Right lung (tissue), 5 donors: ENCODE data around the gene EFCAB14. TPM values are rescaled to one million over a fixed set of nuclear protein-coding genes. Genes with fewer than 3 reads are reported as not detected.
"Not testable (repeated sequence)": the region's sequence is repeated elsewhere in the genome, so short reads cannot be mapped to it uniquely, and the experiment has no call there.

Source experiments
- DNase-seq, 2 donors: peaks; one replicate each; pipeline ENCODE4 v3.0.0-alpha.2; 2013
- polyA plus RNA-seq, 5 donors: library from polyadenylated mRNA; unstranded; fragments of 120-200 nt; gene quantifications; one replicate each; pipeline versions ENCODE4 v1.2.1 to v1.2.3, GENCODE V29; 2013; ENCODE audit warnings: inconsistent platforms in 1 of 5, low replicate concordance in 1 of 5; ENCODE audit not compliant: insufficient read length in 5 of 5, insufficient read depth in 1 of 5

Gene EFCAB14
- polyA plus RNA-seq, 5 donors: 80.1 to 121 (median 116) TPM

DNA sequence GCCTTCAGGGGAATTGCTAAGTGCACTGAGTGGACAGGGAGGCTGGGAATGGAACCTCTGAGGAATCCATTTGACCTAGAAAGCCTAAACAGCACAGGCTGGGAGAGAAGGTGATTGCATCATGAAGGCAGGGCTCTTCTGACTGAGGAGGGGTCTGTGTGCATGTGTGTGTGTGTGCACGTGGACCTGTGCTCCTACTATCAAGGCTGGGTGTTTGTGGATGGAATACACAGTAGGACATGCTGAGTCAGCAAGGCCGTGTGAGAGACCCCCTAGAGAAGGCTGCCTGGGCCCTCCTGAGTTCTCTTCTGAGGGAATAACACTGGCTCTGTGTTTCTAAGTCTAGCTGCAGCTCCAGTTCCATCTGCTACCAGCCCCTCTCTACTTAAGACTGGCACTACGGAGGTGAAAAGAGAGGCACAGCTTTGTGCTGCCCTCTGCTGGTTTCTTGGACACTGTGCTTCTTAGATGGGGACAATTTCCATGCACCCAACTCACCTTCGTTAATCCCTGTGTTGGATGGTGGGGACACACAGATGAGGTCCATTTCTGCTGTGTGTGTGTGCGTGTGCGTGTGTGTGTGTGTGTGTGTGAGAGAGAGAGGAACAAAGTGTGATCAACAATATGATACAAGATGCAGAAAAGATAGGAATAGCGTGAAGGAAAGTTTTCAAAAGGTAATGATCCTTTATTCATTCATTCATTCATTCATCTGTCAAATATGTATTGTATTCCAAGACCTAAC lies 6.2 kb upstream of the EFCAB14 start:
- peak in 1 of 2 donors; percentile 68 for DNase-seq

DNA sequence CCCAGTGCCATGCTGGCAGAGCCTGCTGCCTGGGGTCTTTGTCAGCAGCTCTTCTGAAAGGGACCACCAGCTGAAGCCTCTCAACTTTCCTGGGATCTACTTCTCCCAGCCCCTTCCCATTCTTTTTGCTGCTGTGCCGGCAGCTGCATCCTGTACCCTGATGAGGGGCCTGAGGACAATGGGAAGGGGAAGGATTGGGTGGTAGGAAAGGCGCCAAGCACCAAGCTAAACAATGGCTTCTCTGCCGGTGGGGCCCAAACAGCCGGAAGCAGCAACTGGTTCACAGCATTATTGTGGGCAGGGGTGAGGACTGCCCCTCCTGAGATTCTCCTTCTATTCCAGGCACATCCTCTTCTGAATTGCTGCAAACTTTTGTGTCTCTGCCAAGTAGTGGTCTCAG lies 5.0 kb upstream of the EFCAB14 start:
- no peak for DNase-seq

DNA sequence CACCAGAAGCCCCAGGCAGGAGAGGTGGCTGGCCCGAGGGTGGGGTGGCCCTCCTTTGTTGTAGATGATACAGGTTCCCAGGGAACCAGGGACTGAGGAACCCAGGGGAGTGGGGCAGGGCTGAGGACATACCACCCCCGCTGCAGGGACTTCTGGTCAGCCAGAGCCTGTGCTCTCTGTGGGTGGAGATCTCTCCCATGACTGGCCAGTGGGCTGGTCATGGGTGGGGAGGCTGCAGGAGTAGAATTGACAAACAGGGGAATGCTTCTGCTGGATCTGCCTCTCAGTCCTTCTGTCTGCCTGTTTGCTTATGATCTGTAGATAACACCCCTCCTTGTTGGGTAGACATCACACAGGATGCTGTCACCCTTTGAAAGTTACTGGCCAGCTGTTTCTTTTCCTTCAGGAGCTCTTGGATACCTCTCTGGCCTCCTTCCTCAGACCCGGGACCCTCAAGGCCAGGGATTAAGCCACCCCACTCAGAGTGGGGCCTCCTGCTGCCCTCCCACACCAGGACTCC lies 2.8 kb upstream of the EFCAB14 start:
- DNase-seq: no peak

DNA sequence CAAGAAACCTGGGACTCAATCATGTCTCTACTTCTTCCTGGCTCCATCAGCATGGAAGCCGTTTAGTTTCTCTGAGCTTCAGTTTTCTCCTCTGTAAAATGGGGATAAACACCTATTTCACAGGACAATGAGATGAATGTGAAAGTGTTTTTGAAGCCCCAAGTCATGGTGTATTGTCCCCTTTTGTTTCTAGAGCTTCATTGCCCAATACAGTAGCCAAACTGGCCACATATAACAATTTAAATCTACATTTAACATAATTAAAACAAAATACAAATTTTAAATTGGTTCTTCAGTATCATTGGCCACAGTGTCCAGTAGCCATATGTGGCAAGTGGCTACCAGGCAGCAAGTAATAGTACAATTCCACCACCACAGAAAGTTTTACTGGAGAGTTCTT lies 2.3 kb upstream of the EFCAB14 start:
- DNase-seq: no peak

DNA sequence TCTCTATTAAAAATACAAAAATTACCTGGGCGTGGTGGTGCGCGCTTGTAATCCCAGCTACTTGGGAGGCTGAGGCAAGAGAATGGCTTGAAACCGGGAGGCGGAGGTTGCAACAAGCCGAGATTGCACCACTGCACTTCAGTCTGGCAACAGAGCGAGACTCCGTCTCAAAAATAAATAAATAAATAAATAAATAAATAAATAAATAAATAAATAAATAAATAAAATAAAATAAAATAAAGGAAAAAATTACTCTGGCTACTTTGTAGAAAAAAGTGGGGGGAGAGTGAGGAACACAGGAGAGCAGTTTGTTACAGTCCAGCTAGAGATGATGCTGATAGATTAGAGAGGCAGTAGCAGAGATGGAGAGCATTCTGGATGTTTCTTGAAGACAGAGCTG lies 1.4 kb upstream of the EFCAB14 start:
- not testable (repeated sequence) for DNase-seq

DNA sequence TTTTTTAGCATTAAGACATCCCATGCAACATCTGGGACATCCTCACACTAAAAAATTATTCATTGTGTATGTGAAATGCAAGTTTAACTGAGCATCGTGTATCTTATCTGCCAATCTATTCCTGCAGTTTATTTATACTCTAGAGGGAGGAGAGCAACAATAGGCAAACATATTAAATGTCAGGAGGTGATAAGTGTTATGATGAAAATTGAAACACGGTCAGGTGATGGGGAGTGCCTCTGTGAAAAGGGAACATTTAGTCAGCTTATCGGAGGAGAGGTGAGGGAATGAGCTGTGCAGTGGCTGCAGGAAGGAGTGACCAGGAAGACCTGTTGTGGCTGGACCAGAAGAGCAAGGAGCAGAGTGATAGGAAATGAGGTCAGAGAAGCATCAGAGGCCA lies 775 bp upstream of the EFCAB14 start:
- no peak for DNase-seq

DNA sequence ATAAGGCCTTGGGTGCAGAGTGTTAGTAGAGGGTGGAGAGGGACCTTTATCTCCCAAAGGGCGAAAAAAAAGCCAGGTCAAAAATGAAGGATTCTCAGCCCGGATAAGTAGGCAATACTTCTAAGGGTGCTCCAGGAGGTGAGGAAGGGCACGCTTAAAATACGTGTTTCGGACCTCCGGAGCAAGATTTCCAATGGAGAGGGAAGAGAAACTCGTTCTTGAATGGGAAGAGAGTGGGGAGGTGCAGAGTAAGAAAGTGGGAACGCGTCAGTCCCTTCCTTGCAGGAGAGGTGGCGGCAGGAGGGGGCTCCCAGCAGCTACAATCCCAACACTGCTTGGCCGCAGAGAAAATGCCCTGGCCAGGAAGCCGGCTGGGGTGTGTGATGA lies 581 bp downstream of the EFCAB14 start:
- DNase-seq: no peak

DNA sequence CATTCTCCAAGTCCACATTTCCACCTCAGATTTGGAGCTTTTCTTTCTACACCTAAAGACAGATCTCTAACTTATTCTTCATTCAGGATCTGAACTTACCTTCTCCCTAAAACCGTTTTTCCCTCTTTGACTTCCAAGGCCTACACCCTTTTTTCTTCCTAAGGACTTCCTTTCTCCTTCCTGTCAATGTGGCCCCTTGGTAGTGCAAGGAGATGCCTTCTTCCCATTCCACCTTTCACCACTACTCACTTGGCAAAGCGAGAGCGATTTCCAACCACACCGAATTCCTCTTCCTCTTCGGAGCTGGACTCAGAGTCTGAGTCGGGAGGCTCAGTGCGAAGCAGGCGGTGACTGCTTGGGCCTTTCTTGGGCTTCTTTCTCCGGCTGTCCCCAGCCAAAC lies 1.3 kb downstream of the EFCAB14 start:
- DNase-seq: no peak

DNA sequence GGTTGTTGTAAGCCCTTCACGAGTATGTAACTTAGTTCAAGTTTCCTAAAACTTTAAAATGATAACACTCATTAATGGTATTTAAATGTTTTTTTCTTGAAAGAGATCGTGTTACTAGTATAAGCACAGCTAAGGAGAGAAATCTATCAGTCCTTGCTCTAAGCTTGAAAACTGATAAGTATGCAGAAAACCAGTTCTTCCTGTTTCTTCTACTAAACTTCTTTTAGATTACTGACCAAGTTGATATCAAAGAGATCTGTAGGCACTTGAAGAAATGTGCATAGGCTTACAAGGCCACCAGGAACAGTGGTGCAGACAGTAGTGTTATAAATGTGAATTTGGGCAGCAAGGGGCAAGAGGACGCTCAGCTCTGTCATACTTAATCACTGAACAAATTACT lies 3.9 kb downstream of the EFCAB14 start:
- DNase-seq: no peak

DNA sequence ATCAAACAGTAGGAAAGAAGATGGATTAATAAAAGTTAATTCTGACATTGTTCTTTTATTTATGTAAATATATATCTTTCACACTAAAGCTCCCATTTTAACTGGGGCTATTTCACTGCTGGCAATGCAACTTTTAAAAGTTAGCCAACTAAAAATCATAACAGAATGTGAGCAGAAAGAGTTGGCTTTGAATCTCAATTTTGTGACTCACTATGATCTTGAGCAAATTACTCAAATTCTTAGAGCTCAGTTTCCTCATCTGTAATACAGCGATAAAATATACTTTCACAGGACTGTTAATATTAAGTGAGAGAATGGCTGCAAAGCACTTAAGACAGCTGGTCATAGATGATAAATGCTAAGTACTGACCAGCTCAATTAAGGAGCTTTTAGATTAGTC lies 10.8 kb downstream of the EFCAB14 start:
- DNase-seq: no peak

DNA sequence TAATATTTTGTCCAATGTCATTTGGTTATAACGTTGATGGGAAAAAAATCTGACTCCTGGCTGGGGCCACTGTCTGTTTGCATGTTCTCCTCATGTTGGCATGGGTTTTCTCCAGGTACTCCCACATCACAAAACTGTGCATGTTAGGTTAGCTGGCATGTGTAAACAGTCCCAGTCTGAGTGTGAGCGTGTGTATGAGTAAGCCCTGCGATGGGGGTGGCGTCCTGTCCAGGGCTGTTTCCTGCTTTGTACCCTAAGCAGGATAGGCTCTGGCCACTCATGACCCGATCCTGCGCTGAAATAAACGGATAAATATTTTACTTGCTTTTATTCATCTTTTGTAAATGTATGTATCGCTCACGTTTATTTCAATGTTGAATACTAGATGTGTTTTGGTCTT lies 13.5 kb downstream of the EFCAB14 start:
- DNase-seq: no peak

DNA sequence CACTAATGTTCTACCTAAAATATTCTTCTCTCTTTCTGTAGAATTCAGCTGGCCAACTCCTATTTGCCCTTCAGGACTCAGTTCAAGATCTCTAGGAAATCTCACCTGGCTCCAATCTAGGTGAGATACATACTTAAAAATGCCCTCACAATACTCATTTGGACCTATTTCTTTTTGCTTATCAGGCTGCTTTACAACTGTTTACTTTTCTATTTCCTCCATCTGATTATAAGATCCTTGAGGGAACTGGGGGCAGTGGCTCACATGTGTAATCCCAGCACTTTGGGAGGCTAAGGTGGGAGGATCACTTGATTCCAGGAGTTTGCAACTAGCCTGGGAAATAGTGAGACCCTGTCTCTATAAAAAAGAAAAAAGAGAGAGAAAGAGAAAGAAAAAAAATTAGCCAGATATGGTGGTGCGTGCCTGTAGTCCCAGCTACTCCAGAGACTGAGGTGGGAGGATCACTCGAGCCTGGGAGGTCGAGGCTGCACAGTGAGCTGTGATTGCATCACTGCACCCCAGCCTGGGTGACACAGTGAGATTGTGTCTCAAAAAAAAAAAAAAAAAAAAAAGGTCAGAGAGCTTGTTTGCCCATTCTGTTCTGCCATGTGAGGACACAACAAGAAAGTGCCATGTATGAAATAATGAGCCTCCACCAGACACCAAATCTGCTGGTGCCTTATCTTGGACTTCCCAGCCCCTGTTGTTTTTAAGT lies 14.8 kb downstream of the EFCAB14 start:
- no peak for DNase-seq

DNA sequence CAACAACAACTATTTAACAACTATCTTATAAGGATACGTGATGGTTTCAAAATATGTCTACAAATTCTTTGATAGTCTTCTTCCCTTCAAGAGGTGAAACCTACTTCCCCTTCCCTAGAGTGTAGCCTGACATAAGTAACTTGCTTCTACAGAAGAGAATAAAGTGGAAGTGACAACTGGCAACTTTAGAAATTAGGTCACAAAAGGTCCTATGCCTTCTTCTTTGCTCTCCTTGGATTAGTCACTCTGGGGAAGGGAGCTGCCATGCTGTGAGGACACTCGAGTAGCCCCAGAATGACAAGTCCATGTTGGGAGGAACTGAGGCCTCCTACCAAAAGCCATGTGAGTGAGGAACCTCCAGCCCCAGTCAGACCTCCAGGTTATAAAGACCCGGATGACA lies 19.2 kb downstream of the EFCAB14 start:
- no peak for DNase-seq

DNA sequence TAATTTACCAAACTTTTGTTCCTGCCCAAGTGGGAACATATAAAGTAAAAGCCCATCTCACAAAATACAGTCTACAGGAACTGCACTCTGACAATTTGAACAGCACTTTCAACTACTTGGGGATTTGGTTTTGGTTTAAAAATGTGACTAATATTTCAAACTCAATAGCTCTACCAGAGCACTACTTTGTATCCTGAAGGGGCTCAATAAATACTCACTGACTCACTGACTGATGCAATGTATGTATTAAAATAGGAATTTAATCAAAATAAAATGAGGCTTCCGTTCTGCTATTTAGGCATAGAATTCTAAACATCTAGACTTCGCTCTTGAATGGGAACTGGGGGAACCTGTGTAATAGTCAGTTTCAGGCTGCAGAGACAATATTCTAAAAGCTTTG lies 21.9 kb downstream of the EFCAB14 start:
- DNase-seq: no peak

DNA sequence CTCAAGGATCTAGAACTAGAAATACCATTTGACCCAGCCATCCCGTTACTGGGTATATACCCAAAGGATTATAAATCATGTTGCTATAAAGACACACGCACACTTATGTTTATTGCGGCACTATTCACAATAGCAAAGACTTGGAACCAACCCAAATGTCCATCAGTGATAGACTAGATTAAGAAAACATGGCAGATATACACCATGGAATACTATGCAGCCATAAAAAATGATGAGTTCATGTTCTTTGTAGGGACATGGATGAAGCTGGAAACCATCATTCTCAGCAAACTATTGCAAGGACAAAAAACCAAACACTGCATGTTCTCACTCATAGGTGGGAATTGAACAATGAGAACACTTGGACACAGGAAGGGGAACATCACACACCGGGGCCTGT lies 24.2 kb downstream of the EFCAB14 start:
- DNase-seq: not testable (repeated sequence)

DNA sequence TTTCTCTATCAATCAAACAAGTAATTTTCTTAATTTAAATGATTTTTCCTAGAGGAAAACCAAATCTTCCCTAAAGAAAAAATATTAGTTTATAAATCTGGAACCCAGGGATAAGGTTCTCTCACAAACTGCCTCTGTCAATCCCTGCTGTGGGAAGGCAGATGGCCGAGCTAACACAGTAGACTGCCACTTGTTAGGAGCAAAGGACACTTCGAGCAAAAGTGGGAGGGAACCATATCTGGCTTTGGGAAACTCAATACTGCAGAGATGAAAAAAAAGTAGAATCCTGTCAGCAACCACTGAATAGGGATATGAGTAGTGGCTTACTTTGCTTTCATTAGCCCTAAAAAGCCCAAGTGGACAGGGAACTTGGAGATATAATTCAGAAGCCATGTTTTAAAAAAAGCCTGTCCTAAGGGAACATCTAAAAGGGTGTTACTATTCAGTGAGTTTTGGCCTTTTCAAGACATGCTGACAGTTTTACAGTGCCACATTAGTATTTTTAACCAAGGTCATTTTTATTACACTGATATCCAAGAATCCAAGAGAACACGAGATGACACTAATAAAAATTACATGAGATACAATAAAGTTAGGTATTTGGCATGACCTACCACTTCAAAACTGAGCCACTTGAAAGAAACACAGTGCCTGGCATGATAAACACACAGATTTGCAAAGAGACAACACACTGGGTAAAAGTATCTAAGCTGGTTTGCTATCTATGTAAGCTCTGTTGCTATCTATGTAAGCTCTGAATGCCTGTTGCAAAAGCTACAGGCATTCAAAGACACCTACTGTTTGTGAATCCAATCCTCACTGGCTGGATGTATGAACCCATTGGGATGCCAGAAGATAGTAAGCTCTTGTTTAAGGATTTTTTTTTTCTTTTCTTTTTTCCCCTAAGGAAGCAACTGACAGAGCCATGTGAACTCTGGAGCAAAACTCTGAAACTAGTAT lies 25.8 kb downstream of the EFCAB14 start:
- DNase-seq: no peak

DNA sequence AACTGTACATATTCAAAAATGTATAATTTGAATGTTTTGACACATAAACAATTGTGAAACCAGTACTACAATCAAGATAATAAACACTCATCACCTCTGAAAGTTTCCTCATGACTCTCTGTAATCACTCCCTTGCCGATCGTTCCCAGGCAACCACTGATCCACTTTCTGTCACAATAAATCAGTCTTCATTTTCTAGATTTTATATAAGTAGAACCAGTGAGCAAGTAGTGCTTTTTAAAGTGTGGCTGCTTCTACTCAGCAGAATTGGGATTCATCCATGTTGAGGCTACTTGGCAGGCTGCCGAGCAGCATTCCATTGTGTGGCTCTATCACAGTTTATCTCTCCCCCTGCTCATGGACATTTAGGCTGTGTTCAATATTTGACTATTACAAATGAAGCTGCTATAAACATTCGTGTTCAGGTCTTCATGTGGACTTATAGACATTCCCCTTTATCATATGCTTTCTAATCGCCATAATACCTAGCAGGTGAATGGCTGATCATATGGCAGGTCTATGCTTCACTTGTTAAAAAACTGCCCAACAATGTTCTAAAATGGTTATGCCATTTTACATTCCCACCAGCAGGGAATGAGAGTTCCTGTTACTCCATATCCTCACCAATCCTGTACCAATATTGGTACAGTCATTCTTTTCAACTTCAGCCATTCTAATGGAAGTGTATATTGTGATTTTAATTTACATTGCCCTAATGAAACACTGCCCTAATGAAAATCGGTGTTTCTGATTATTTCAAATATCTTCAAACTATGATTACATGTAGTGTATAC lies 26.7 kb downstream of the EFCAB14 start:
- no peak for DNase-seq

DNA sequence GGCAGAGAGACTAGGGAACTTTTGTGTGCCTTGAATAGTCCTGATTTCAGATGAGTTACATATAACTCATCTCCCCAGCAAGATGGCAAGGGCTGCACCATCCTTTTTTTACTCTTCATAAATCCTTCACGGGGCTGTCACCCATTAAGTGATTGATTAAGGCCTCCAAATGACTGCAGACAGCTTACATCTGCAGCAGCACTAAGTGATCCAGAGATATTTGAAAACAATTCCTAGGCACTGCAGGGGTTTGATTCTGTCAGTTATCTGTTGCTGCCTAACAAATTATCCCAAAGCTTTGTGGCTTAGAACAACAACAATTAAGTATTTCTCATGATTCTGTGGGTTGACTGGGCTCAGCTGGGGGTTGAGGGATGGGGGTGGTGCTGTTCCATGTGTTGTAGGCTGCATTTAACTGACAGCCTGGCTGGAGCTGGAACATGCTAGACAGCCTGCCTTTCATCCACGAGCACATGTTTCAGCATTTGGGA lies 27.9 kb downstream of the EFCAB14 start:
- DNase-seq: no peak

DNA sequence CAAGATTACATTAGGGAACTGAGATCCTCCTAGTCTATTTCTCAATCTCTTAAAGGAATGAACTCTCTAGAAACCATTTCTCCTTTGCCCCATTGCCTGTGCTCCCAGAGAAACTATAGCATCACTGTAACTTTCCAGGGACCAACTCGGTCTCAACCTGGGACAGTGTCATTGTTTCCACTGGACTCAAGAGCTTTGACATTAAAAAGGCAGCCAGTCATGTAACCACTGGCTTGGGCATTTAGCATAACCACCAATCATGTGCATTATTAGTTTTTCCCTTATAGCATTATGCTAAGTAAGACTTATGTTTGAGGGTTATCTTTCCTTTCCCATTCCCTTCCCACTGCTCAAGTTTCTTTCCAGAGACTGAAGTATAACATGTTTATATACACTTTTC lies 29.0 kb downstream of the EFCAB14 start:
- DNase-seq: no peak

DNA sequence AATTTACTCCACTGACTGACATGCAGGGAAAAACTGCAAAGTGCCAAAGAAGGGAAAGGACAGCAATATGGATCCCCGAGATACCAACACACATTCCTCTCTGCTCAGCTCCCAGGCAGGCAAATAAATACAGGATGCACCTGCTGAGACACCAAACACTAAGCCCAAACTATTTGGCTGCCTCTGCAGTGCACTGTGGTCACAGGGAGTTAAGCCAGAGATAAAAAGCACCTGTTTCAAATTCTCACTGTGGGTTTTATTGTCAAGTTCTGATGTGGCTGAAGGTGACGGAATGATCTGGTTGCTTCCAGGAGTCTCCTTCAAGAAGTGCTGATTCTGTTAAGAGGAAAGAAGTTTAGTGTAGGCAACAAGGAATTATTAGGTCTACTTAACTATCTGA lies 29.6 kb downstream of the EFCAB14 start:
- no peak for DNase-seq

DNA sequence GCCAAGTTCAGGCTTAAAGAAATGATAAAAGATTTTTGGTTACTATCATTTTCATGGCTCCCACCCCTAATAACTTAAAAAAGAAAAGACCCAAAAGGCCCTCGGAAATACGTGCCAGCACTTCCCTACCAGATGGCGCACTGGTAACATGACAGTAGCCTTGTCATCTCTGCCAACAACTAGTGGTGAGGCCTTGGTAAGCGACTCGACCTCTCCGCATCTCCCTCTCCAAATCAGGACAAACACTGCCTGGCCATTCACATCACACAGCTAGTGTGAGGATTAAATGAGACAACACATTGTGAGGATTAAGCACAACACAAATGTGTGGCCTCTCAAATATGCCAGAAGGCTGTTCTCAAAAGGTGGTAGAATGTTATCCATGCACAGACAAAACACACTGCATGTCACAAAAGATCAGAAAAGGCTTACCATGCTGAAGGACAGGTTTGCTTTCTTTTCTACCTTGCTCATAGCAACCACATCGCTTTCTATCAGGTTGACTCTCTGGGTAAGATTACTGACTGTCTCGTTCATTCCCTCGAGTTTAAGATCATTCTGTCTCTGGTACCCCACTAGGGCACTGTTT lies 30.9 kb downstream of the EFCAB14 start:
- DNase-seq: no peak
